Activated T-helper 9 cell treated with anti-CD3 and anti-CD28 coated beads, Interleukin-2, amount 50 U/mL, for 16 hours (primary cell): ENCODE results near the gene CSRP3.

Source experiments
- DNase-seq: peaks from one replicate; pipeline ENCODE4 v3.0.0-alpha.2; 2020; ENCODE audit warnings: low read depth

Gene CSRP3

DNA sequence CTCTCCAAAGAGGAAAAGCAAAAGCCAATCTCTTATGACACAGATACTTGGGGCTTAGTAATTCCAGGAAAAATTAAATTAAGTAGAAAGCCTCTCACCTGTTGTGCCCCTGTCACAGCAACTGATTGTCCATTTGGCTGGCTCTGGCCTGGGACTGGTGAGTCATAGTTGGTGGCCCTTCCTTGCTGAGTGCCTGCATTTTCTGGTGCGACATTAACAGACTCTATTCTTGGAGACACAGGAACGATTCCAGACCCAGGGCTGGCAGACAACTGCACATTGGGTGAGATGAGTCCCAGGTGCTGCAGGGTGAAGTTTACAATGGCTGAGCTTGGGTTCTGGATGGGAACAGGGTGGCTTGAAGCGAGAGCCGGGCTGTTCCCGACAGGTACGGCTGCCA, 23.3 kb upstream of the CSRP3 start:
- no peak for DNase-seq

DNA sequence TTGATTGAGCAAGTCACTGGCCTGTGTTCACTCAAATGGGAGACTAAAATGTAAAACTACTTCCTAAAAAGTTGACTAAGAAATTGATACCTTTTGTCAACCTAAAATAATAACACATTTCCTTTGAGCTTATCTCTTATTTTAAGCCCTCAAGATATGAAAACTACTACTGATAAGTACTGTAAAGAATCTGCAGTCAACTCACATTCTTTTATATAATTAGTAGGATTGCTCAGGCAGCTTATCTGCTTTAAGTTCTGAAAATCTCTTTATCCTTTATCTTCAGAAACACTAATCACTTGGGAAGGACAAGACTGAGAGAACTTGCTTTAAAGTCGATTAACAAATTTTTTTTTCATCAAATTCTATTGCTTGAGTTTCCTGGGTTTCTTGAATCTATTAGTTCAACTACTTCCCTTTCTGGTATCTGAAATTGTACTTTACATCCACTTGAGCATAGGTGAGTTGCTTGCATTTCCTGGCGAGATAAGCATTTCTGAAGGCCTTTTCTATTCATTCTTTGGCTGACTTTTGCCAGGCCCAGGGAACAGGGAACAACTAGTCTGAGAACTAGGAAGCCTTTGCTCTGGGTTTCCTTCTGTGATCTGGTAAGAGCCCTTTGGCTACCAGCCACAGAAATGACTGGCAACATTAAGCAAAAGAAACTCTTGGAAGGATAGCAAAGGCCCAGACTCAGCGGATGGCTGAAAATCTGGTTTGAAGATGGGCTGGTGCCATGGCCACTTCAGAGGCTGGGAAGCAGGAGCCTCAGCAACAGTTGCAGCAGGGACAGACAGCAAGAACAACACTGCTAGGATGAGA, 19.3 kb upstream of the CSRP3 start:
- DNase-seq: no peak

DNA sequence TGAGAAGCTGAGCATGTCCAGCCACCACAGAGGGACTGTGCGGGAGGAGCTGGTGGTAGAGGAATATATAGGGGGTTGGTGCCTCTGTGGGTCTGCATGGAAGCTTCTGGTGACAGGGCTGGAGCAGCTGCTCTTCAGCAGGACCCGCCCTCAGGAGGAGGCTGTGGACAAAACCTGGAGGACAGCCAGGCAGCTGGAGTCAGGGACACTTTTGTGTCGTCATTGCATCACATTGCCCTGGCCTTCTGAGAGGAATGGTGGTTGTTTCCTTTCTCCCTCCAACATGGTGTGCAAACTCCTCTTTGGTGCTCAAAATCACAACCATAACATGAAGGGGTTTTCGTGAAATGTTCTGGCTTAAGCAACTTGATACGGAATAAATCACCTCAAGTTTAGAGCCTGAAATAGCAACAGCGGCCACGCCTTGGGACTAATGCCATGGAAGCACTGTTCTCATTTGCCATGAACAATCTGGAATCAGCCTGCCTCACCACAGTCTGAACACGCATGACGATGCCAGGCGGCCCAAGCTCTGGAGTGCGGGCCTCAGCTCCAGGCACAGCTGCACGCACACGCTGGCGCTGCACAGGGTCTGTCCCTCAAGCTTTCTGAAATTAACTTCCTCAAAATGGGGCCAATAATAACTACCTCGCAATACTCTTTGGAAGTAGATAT, 17.1 kb upstream of the CSRP3 start:
- no peak for DNase-seq

DNA sequence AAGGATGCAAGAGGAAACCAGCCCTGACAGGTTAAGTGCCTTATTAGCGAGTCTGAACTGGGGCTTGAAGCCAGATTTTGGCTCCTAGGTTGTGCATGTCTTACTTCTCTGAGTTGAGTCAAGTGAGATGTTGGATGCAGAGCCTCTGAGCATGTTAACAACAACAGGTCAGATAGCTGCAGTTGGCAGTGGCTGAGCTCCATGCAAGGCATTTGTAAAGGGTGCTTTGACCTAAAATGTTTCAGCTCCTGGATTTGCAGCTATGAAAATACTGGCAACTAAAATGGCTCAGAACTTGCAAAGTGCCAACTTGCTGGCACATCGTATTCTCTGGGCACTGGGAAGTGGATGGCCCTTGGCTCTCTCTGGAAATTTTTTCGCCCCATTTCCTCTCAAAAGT, 16.4 kb upstream of the CSRP3 start:
- no peak for DNase-seq

DNA sequence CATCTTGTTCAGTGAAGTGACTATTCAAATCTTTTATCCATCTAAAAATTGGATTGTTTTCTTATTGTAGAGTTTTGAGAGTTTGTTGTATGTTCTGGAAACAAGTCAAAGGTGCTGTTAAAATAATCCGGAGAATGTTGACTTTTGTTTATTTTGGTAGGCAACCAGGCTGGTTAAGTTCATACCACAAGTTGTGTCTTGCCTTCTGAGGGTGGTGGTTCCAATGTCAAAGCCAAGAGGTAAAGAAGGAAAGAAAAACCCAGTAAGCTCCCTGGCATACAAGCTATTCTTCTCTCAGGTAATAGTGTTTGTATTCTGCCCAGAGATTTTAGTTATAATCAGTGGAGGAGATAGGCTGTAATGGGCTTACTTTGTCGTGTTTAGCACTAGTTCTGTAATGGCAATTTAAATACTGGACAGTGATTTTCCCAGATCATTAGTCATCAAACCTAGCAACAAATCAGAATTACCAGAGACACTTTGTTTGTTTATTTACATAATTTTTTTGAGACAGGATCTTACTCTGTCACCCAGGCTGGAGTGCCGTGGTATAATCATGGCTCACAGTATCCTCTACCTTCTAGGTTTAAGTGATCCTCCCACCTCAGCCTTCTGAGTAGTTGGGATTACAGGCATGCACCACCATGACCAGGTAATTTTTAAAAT, 15.1 kb upstream of the CSRP3 start:
- DNase-seq: no peak

DNA sequence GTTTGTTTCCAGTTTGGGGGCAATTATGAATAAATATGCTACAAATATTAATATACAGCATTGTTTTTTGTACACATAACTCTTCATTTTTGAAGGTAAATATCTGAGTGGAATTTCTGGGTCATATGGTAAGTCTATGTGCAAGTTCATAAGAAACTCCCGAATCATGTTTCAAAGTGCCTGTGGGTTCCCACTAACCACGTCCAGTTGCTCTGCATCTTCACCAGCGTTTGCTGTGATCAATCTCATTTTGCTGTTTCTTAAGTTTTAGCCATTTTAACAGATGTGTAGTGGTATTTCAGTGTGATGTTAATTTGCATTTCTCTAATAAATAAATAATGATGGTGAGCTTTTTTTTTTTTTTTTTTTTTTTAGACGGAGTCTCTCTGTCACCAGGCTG, 14.2 kb upstream of the CSRP3 start:
- DNase-seq: no peak

DNA sequence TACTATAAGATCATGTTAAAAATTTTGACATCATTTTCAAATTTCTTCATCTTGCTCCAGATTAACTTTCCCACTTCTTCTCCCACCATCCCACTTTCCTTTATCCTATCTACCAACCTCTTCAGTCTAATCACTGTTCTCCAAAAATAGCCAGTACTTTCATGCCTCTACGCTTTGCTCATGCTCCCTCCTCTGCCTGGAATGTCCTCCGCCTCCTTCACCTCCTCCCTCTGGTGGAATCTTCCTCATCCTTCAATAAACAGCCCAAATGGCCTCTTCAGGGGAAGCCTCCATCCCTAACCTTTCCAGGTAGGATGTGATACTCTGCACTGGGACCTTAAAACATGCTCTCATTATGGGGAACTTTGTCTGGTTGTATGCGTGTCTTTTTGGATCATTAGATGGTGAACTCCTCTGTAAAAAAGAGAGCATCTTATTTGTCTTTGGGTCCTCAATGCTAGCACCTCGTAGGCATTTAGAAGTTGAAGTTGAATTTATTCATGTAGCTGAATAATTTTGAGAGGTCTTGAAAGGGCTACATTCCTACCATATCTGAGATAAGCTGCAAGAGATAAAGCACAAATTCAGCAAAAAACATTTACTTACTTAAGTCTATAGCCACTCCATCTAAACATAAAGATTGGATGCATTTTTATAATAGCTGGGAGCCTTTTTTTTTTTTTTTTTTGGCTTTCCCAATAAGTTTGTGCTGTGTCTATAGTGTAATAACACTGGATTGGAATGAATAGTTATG, 8.0 kb upstream of the CSRP3 start:
- no peak for DNase-seq

DNA sequence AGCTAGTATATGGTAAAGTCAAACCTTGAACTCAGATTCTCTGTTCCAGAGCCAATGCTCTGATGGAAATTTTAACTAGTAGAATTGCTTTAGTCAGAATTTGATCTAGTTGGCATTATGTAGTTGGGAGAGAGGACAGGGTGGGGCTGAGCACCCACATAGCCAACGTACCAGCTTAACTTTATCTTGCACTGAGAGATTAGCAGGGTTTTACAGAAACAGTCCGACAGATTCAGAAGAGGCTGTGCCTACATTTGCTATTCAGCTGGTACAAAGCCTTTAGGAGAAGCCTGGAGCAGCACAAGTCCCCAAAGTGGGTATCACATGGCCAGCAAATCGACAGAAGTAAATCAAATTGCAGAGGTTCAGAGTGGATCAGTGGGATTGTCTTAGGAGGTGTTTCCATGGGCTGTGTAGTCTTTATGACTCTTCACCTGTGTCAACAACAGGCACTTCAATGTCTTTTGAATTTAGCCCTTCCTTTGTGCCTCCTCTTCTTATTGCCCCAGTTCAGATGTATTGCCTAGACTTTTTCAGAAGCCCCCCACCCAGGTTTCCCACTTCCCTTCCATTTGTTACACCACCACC, 7.3 kb upstream of the CSRP3 start:
- no peak for DNase-seq

DNA sequence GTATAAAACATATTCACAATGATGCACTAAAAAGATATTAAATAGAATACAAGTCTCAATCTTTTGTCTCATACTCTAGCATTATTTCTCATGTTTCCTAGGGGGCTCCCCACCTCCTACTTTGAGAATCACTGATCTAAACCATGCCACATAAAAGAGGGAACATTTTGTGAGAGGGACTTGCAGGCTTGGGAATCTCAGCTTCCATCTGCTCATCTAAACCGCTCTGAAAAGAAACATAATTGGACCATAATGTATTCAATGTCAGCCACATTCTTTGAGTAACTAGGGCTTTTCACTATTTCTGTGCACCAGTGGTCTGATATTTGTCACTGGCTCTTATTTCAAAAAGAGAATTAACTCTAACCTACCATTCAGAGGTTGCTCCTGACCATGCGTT, 6.4 kb upstream of the CSRP3 start:
- DNase-seq: no peak

DNA sequence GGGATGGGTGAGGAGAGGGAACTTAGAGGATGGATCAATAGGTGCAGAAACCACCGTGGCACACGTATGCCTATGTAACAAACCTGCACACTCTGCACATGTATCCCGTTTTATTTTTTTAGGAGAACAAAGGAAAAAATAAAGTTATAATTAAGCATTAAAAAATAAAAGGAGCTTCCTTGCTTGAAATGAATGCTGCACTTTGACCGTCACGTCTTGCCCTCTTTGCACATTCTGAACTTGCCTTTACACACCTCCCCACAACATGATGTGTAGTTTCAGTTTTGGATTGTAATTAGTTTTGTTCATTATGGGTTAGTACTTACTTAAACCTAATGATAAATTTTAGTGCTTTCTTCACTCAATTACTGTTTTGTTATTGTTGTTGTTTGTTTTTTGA, 3.1 kb upstream of the CSRP3 start:
- no peak for DNase-seq

DNA sequence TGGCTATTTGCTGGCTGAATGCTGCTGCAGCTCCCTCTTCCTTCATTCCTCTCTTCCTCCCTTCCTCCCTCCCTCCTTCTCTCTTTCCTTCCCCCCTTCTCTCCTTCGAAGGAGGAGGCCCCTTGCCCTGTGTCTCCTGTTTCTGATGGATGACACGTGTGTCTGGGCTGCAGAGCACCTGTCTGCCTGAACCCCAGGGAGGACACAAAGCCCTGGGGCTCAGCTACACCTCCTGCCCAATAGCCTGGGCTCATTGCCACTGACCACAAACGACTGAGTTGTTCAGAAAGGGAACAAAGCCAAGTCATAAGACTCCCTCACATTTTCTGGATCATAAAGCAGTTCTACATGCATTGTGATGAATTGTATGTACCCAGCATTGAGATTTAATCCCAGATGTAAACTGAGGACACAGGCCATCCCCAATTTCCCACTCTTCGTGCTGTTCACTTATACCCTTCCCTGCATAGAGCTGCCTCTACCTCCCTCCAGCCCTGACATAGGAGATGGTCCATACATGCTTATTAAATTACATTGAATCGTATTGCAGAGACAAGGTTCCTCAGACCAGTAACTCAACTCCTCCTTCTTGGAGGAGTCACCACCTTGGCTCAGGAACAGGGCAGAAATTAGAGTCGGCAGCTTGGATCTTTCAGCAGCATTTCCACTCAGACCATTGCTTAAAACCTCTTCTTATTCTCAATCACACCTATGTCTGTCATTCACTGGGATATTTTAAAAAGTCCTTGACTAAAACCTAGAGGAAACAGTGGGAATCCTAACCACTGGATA, 1.2 kb downstream of the CSRP3 start:
- DNase-seq: no peak

DNA sequence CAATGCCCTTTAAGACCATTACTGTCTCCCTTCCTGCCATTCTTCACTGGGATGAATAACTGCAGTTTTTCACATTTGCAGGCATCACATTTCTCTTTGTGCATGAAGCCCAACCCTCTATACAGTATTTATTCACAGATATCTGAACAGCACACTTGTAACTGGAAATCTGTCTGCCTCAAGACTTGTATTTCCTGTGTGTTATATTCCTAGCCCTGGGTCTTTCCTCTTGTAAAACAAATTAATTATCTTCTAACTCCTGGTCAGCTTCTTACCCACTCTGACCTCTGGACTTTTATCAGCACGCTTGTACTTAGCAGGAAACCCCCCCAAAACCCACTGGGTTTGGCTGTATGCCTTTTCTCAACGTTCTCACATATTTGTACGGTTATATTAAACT, 2.0 kb downstream of the CSRP3 start:
- no peak for DNase-seq

DNA sequence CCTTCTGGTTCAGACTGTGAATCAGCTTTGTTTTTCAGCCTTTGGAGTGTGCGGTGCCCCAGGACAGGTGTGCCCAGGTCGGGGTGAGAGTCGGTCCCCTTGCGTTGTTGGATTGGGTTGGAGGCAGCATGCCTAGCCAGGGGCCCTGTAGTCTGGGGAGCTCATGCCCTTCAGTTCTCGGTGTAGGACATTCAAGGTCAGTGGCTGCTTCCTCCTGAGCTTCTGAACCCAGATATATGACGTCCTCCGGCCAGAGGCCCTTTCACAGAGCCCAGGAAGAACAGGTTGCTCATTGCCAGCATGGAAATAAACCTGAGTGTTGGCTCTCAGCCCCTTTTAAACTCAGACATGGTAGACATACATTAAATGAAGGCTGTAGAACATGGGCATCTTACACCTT, 2.7 kb downstream of the CSRP3 start:
- no peak for DNase-seq

DNA sequence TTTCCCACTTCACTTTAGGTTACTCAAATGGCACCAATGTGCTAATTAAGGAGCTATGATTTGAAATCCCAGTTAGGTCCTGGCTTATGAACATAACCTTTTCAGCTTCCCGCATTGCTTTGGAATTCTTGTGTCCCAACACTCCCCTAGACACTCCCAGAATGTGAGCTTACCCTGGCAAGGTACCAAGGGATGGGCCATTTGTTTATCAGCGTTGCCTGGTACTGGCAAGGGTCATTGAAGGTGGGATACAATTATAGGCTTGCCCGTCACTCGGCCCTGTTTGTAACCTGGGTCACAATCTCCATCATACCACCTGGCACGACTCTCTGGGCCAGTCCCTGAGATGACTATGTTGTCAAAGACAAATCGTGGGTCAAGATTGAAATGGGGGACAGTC, 5.4 kb downstream of the CSRP3 start:
- no peak for DNase-seq

DNA sequence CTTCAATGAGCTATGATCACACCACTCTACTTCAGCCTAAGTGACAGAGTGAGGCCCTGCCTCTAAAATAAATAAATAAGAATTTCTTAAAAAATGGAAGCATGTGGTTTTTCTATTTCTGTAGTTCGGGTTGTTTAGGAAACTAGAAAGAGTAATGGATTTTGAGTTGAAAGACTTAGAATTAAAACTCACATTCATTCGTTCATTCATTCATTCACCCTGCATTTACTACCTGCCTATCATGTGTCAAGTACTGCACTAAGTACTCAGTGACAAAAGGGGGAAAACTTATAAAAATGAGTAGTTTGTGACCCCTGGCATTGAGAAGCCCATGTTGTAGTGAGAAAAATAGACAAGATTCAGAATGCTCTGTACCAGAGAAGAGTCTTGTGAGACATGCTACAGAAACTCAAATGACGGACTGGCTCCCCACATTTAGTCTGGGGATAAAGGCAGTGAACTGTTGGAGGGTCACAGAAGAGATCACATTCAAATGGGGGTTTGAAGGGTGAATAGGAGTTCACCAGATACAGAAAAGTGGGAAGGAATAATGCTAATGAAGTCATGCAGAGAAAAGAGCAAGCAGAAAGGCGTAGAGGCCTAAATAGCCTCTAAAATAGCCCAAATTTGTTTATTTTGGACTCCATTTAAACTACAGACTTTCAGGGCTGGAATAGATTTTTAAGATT, 7.0 kb downstream of the CSRP3 start:
- no peak for DNase-seq

DNA sequence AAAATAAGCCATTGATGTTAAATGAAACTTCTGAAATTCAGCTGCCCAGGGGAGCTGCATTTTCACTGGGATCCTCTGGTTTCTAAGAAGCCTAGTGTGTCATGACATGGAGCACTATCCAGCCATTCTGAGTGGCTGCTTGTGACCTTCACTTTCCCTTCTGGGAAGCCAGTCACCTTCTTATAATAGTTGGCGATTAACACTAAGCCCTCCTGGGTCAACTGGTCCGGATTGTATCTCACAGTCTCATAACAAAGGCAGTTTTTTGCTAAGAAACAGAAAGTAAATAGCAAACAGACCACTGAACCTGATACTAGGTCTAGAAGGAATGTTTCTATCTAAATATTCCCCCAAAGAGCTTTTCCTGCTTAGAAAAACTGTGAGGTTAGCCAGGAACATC, 7.9 kb downstream of the CSRP3 start:
- DNase-seq: no peak

DNA sequence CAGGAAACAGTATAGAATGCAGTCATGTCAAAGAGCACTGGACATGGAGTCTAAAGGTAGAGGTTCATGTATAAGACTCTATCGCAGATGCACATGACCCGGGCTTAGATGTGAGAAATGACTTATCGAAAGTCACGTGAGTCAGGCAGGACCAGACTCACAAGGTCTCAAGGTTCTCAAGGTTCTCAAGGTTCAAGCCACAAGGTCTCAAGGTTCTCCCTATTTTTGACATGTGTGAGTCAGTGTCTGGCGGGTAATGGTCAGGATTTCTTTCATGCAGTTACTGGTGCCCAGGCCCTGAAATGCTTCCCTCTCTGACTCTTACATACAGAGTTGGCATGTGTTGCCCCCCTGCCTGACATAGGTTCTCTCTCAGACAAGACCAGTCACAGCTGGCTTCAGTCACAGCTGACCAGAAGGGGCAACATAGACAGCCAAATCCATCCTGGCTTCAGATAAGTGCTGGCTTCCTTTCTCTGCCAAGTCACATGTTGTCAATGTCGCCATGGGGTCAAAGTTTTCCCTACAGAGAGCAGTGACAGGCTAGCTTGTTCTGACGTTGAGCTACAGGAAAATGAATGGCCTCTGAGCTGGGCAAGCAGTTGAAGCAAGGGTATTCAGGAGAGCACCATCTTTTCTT, 10.1 kb downstream of the CSRP3 start:
- DNase-seq: no peak

DNA sequence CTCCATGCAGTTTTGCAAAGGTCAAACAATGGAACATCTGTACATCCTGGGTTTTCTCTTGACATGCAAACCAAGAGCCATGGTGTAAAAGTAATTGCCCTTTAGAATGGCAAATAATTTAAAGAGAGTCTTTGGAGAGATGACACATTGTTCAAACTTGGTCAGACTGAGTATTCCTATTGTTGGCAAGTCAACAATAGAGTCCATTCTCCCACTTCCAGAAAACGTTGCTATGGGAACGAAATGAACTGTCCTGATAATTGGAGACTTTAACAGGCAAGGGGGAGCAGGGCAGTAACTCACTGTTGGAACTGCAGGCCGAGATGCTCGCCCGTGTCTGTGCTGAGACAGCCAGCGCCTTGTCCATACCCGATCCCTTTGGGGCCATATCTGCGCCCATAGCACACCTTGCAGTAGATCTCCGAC, 13.9 kb downstream of the CSRP3 start:
- no peak for DNase-seq

DNA sequence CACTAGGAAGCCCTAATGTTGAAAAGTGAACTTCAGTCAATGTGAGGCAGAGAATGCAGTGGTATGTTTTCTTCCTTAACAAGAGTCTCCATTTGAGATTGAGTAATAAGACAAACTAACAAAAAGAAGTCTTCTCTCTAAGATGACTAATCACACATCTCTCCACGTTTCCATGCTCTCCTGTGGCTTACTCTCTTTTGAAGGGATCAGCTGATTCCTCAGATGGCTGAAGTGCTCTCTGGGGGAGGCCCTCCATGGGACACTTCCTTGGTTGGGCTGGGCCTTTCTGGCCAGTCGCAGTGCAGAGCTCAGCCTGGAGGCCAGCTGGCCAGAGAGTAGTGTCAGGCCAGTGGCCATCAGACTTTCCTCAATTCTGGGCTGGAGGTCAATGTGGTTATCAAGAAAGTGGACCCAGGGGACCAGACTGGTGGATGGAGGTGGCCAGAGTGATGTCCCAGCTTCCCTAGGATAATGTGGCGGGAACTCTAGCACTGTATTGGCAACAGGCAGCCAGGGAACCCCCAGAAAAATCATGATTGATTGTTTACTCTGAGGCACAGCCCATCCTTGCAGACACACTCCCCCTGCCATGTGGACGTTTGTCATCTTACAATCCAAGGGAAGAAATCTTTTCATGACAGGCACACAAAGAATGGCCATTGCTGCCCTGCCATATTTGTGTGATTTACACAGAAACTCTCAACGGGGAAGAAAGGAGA, 14.5 kb downstream of the CSRP3 start:
- DNase-seq: no peak
